H1 (cell line): ENCODE results near the gene TMPRSS13. TPM values are rescaled to one million over a fixed set of nuclear protein-coding genes. Genes with fewer than 3 reads are reported as not detected.

Experiments used
- BACH1 ChIP-seq: IDR thresholded peaks from 2 replicates; pipeline ENCODE4 v1.6.1; 2012; ENCODE audit warnings: low read length, improper control_type of control experiment
- KDM4A ChIP-seq: IDR thresholded peaks from one replicate; pipeline ENCODE4 v1.7.1; 2012; ENCODE audit warnings: low read depth, mild to moderate bottlenecking, moderate library complexity, low read length, inconsistent platforms; ENCODE audit not compliant: severe bottlenecking
- PHF8 ChIP-seq: fragments of 200-600 bp; sonication (generic); conservative IDR thresholded peaks from 2 replicates; pipeline ENCODE4 v1.7.1; 2012; ENCODE audit warnings: low read depth, mild to moderate bottlenecking, inconsistent platforms, low read length, moderate library complexity
- POLR2A ChIP-seq, 2 experiments: IDR thresholded peaks; 1 replicate in 1 of 2; 2 replicates in 1 of 2; pipeline ENCODE4 v1.6.1; 2011; ENCODE audit warnings: low read depth in 2 of 2, low read length in 2 of 2, mild to moderate bottlenecking in 2 of 2; ENCODE audit errors: control extremely low read depth in 1 of 2
- RXRA ChIP-seq: IDR thresholded peaks from 2 replicates; pipeline ENCODE4 v1.6.1; 2011; ENCODE audit warnings: low read depth, mild to moderate bottlenecking, low read length, moderate library complexity; ENCODE audit not compliant: insufficient read depth
- YY1 ChIP-seq: IDR thresholded peaks from 2 replicates; pipeline ENCODE4 v1.6.1; 2011; ENCODE audit warnings: low read depth, mild to moderate bottlenecking, low read length
- polyA plus RNA-seq, 7 experiments: library from polyadenylated mRNA; depleted of rRNA in 3 of 7; stranded (reverse) in 5 of 7; unstranded in 2 of 7; fragments of >200 nt in 5 of 7; fragments of 200-250 nt in 2 of 7; gene quantifications; 1 replicate in 5 of 7; 2 replicates in 1 of 7; 4 replicates in 1 of 7; pipeline versions ENCODE4 v1.2.1 to v1.2.3, GENCODE V29; 2011 to 2013; ENCODE audit warnings: missing spikeins in 2 of 7, mixed read lengths in 2 of 7
- total RNA-seq: library from RNA; stranded (reverse); fragmentation: NEBNext Ultra II Directional; extraction: Animal tissue kit (Norgen Biotek cat#: 25700); gene quantifications from 2 replicates; pipeline ENCODE4 v1.2.1, GENCODE V29; 2021
- TF ChIP-seq, protein P1 (sequence below): fragments of 300-600 bp; sonication (generic); IDR thresholded peaks from 2 replicates; pipeline ENCODE4 v1.7.1; 2012; ENCODE audit warnings: low read length, moderate library complexity, mild to moderate bottlenecking, inconsistent platforms; ENCODE audit not compliant: insufficient replicate concordance
- TF ChIP-seq, protein P2 (sequence below), 3 experiments: IDR thresholded peaks; 1 replicate in 2 of 3; 2 replicates in 1 of 3; pipeline versions ENCODE4 v1.5.1 to v1.6.1; 2011; ENCODE audit warnings: low read length in 3 of 3, mild to moderate bottlenecking in 3 of 3, inconsistent platforms in 2 of 3, low read depth in 1 of 3, moderate library complexity in 1 of 3; ENCODE audit not compliant: insufficient read depth in 1 of 3; ENCODE audit errors: control extremely low read depth in 1 of 3
- TF ChIP-seq, protein P3 (sequence below): IDR thresholded peaks from 2 replicates; pipeline ENCODE4 v1.6.1; 2012; ENCODE audit warnings: inconsistent platforms

TMPRSS13 gene
- total and polyA plus RNA-seq, 2 of the 8 experiments (the other 6 are each of a cell fraction or from before 2014, with no cell fraction given) = 0.61 to 0.79 TPM

DNA sequence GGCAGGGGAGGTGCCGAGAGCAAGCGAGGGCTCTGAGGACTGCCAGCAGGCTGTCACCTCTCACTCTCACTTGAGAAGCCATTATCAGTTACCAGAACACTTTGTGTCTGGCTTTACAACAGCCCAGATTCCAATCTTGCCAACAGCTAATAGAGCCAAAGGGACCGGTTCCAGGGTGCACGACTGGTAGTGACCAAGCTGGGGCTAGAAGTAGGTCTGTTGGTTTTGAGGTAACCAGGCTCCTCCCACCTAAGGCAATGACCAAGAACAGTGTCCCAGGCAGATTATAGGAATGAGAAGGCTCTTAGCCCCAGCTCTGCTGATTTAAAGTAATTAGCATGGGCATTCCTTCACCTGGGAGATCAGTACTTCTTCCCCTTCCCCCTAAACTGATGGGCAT is 49.8 kb upstream of the TMPRSS13 start (continued):
- TF ChIP-seq, protein P1, sequence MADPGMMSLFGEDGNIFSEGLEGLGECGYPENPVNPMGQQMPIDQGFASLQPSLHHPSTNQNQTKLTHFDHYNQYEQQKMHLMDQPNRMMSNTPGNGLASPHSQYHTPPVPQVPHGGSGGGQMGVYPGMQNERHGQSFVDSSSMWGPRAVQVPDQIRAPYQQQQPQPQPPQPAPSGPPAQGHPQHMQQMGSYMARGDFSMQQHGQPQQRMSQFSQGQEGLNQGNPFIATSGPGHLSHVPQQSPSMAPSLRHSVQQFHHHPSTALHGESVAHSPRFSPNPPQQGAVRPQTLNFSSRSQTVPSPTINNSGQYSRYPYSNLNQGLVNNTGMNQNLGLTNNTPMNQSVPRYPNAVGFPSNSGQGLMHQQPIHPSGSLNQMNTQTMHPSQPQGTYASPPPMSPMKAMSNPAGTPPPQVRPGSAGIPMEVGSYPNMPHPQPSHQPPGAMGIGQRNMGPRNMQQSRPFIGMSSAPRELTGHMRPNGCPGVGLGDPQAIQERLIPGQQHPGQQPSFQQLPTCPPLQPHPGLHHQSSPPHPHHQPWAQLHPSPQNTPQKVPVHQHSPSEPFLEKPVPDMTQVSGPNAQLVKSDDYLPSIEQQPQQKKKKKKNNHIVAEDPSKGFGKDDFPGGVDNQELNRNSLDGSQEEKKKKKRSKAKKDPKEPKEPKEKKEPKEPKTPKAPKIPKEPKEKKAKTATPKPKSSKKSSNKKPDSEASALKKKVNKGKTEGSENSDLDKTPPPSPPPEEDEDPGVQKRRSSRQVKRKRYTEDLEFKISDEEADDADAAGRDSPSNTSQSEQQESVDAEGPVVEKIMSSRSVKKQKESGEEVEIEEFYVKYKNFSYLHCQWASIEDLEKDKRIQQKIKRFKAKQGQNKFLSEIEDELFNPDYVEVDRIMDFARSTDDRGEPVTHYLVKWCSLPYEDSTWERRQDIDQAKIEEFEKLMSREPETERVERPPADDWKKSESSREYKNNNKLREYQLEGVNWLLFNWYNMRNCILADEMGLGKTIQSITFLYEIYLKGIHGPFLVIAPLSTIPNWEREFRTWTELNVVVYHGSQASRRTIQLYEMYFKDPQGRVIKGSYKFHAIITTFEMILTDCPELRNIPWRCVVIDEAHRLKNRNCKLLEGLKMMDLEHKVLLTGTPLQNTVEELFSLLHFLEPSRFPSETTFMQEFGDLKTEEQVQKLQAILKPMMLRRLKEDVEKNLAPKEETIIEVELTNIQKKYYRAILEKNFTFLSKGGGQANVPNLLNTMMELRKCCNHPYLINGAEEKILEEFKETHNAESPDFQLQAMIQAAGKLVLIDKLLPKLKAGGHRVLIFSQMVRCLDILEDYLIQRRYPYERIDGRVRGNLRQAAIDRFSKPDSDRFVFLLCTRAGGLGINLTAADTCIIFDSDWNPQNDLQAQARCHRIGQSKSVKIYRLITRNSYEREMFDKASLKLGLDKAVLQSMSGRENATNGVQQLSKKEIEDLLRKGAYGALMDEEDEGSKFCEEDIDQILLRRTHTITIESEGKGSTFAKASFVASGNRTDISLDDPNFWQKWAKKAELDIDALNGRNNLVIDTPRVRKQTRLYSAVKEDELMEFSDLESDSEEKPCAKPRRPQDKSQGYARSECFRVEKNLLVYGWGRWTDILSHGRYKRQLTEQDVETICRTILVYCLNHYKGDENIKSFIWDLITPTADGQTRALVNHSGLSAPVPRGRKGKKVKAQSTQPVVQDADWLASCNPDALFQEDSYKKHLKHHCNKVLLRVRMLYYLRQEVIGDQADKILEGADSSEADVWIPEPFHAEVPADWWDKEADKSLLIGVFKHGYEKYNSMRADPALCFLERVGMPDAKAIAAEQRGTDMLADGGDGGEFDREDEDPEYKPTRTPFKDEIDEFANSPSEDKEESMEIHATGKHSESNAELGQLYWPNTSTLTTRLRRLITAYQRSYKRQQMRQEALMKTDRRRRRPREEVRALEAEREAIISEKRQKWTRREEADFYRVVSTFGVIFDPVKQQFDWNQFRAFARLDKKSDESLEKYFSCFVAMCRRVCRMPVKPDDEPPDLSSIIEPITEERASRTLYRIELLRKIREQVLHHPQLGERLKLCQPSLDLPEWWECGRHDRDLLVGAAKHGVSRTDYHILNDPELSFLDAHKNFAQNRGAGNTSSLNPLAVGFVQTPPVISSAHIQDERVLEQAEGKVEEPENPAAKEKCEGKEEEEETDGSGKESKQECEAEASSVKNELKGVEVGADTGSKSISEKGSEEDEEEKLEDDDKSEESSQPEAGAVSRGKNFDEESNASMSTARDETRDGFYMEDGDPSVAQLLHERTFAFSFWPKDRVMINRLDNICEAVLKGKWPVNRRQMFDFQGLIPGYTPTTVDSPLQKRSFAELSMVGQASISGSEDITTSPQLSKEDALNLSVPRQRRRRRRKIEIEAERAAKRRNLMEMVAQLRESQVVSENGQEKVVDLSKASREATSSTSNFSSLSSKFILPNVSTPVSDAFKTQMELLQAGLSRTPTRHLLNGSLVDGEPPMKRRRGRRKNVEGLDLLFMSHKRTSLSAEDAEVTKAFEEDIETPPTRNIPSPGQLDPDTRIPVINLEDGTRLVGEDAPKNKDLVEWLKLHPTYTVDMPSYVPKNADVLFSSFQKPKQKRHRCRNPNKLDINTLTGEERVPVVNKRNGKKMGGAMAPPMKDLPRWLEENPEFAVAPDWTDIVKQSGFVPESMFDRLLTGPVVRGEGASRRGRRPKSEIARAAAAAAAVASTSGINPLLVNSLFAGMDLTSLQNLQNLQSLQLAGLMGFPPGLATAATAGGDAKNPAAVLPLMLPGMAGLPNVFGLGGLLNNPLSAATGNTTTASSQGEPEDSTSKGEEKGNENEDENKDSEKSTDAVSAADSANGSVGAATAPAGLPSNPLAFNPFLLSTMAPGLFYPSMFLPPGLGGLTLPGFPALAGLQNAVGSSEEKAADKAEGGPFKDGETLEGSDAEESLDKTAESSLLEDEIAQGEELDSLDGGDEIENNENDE = no peak
- TF ChIP-seq PHF8 (no peak), BACH1 (no peak), KDM4A (no peak), RXRA (no peak), YY1 (no peak), POLR2A (IDR thresholded peaks at IDR 0.05; ENCODE audit: control extremely low read depth in 1 of 2, low read depth in 2 of 2, low read length in 2 of 2) (no peak)
- TF ChIP-seq, protein P2, sequence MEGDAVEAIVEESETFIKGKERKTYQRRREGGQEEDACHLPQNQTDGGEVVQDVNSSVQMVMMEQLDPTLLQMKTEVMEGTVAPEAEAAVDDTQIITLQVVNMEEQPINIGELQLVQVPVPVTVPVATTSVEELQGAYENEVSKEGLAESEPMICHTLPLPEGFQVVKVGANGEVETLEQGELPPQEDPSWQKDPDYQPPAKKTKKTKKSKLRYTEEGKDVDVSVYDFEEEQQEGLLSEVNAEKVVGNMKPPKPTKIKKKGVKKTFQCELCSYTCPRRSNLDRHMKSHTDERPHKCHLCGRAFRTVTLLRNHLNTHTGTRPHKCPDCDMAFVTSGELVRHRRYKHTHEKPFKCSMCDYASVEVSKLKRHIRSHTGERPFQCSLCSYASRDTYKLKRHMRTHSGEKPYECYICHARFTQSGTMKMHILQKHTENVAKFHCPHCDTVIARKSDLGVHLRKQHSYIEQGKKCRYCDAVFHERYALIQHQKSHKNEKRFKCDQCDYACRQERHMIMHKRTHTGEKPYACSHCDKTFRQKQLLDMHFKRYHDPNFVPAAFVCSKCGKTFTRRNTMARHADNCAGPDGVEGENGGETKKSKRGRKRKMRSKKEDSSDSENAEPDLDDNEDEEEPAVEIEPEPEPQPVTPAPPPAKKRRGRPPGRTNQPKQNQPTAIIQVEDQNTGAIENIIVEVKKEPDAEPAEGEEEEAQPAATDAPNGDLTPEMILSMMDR (IDR thresholded peaks at IDR 0.05; ENCODE audit: control extremely low read depth in 1 of 3, insufficient read depth in 1 of 3, low read depth in 1 of 3, low read length in 3 of 3) = no peak
- TF ChIP-seq, protein P3, sequence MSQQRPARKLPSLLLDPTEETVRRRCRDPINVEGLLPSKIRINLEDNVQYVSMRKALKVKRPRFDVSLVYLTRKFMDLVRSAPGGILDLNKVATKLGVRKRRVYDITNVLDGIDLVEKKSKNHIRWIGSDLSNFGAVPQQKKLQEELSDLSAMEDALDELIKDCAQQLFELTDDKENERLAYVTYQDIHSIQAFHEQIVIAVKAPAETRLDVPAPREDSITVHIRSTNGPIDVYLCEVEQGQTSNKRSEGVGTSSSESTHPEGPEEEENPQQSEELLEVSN = no peak
